ENCODE data around the gene RIMBP3B.
"Not testable (repeated sequence)": the region's sequence is repeated elsewhere in the genome, so short reads cannot be mapped to it uniquely, and the experiment has no call there.

The RIMBP3B gene

GRCh38 chr22:21435998-21436810, 52.7 kb downstream of the RIMBP3B start:
- not testable (repeated sequence) for H3K4me3 ChIP-seq, H4K20me1 ChIP-seq, H3K27ac ChIP-seq, H3K9me3 ChIP-seq, H3K27me3 ChIP-seq, H3K4me2 ChIP-seq, H3K9ac ChIP-seq, H3K36me3 ChIP-seq, H3K4me1 ChIP-seq

- not testable (repeated sequence) for H3K27ac ChIP-seq, H3K4me2 ChIP-seq, H3K27me3 ChIP-seq, H3K9ac ChIP-seq, H3K4me3 ChIP-seq, H3K36me3 ChIP-seq, H4K20me1 ChIP-seq, H3K9me3 ChIP-seq
- H3K4me1 ChIP-seq, result peaks cover 13% of the 10 kb centered on the region
Measured at GRCh38 chr22:21438013-21438412, 54.5 kb downstream of the RIMBP3B start.

Measured in BLaER1 (cell line).